Activated CD8-positive, alpha-beta memory T cell treated with anti-CD3 and anti-CD28 coated beads for 48 hours (primary cell): ENCODE measurements around the gene VILL.

Source experiments
- DNase-seq, 3 experiments: peaks; one replicate each; pipeline ENCODE4 v3.0.0-alpha.2; 2020; ENCODE audit warnings: low read depth in 2 of 3, low spot score in 2 of 3

VILL gene

GRCh38 chr3:38000242-38000916 lies 9.8 kb downstream of the VILL start:
- no peak for DNase-seq

GRCh38 chr3:38000965-38001455 lies 10.4 kb downstream of the VILL start:
- no peak for DNase-seq

GRCh38 chr3:38001456-38002081 lies 11.0 kb downstream of the VILL start:
- no peak for DNase-seq

GRCh38 chr3:38002291-38002876 lies 11.8 kb downstream of the VILL start:
- DNase-seq: no peak

- no peak for DNase-seq
Observed at GRCh38 chr3:38002940-38003339, 12.4 kb downstream of the VILL start.

GRCh38 chr3:38003371-38003816 lies 12.8 kb downstream of the VILL start:
- peak in 1 of 3 experiments; percentile 36 for DNase-seq

GRCh38 chr3:38003817-38004414 lies 13.3 kb downstream of the VILL start:
- no peak for DNase-seq

- no peak for DNase-seq
Observed at GRCh38 chr3:38004415-38005075, 14.0 kb downstream of the VILL start.

GRCh38 chr3:38005076-38006020 lies 14.8 kb downstream of the VILL start:
- DNase-seq: no peak

GRCh38 chr3:38006031-38006430 lies 15.4 kb downstream of the VILL start:
- DNase-seq: no peak

GRCh38 chr3:38006445-38006995 lies 15.9 kb downstream of the VILL start:
- no peak for DNase-seq

- no peak for DNase-seq
Observed at GRCh38 chr3:38007754-38008090, 17.1 kb downstream of the VILL start.

- no peak for DNase-seq
Observed at GRCh38 chr3:38008191-38008701, 17.7 kb downstream of the VILL start.

- no peak for DNase-seq
Observed at GRCh38 chr3:38008971-38009580, 18.5 kb downstream of the VILL start.

- DNase-seq: no peak
Observed at GRCh38 chr3:38009807-38010591, 19.4 kb downstream of the VILL start.

GRCh38 chr3:38011111-38011510 lies 20.5 kb downstream of the VILL start:
- DNase-seq: no peak

GRCh38 chr3:38015485-38015884 lies 24.9 kb downstream of the VILL start:
- DNase-seq: no peak

GRCh38 chr3:38015984-38016383 lies 25.4 kb downstream of the VILL start:
- DNase-seq: no peak

GRCh38 chr3:38016410-38016809 lies 25.8 kb downstream of the VILL start:
- no peak for DNase-seq
